ENCODE results near the gene CDH23. TPM values are rescaled to one million over a fixed set of nuclear protein-coding genes. Genes with fewer than 3 reads are reported as not detected.

CDH23 gene
- polyA plus RNA-seq, 1 donor (not counting 4 experiments of a cell fraction or from before 2014, with no cell fraction given): 0.01 TPM

- Histone ChIP-seq H3K4me3 (ENCODE audit: control insufficient read depth in 2 of 3, extremely low read depth in 1 of 3, insufficient read depth in 2 of 3, low read depth in 1 of 3, low read length in 3 of 3) (no peak overlapping the region), H3K79me2 (ENCODE audit: control insufficient read depth, insufficient read depth, low read length) (no peaks in the 10 kb centered on the region), H3K9ac (ENCODE audit: control insufficient read depth, extremely low read depth, insufficient read depth, low read length) (no peak overlapping the region), H3K4me2 (ENCODE audit: control insufficient read depth, extremely low read depth, insufficient read depth, low read depth, low read length) (no peak overlapping the region), H3K4me1 (ENCODE audit: control insufficient read depth, extremely low read depth, insufficient read depth, low read length) (no peaks in the 10 kb centered on the region), H3K9me1 (ENCODE audit: control insufficient read depth, extremely low read depth, insufficient read depth, low read length) (no peaks in the 10 kb centered on the region), H3K27me3 (ENCODE audit: control insufficient read depth, extremely low read depth, insufficient read depth, low read length) (peaks cover 19% of the 10 kb centered on the region), H3K9me3 (ENCODE audit: control insufficient read depth, low read depth, low read length) (no peaks in the 10 kb centered on the region), H2AFZ (ENCODE audit: control insufficient read depth, low read length) (no peak overlapping the region), H4K20me1 (ENCODE audit: control insufficient read depth, extremely low read depth, insufficient read depth, low read length) (no peaks in the 10 kb centered on the region), H3K36me3 (ENCODE audit: control insufficient read depth in 2 of 2, extremely low read depth in 1 of 2, insufficient read depth in 2 of 2, low read length in 2 of 2) (no peaks in the 10 kb centered on the region), H3K27ac (ENCODE audit: control insufficient read depth, insufficient read depth, low read length) (no peak overlapping the region)
- dilution Hi-C loops (cut with MboI; ENCODE audit: extremely low pct_ligation_motif_present, low sequenced_read_pairs): no loop called here
- no peak for FAIRE-seq
- DNase-seq (ENCODE audit: low read depth, low spot score): no peak
- no peak for TF ChIP-seq CTCF (optimal IDR thresholded peaks at IDR 0.05 in 1 of 3, IDR thresholded peaks at IDR 0.05 in 1 of 3, conservative IDR thresholded peaks at IDR 0.05 in 1 of 3; ENCODE audit: extremely low read depth in 1 of 3, insufficient read depth in 2 of 3, low read length in 3 of 3)
- TF ChIP-seq EZH2 (IDR thresholded peaks at IDR 0.05; ENCODE audit: low read length): no peak
Observed at GRCh38 chr10:71782917-71783490, 386.3 kb downstream of the CDH23 start.

GRCh38 chr10:71783917-71784678, 387.4 kb downstream of the CDH23 start:
- Histone ChIP-seq H3K27ac (ENCODE audit: control insufficient read depth, insufficient read depth, low read length) (no peak overlapping the region), H4K20me1 (ENCODE audit: control insufficient read depth, extremely low read depth, insufficient read depth, low read length) (no peaks in the 10 kb centered on the region), H3K9me1 (ENCODE audit: control insufficient read depth, extremely low read depth, insufficient read depth, low read length) (no peaks in the 10 kb centered on the region), H3K4me1 (ENCODE audit: control insufficient read depth, extremely low read depth, insufficient read depth, low read length) (no peaks in the 10 kb centered on the region), H2AFZ (ENCODE audit: control insufficient read depth, low read length) (no peak overlapping the region), H3K9me3 (ENCODE audit: control insufficient read depth, low read depth, low read length) (no peaks in the 10 kb centered on the region), H3K4me3 (ENCODE audit: control insufficient read depth in 2 of 3, extremely low read depth in 1 of 3, insufficient read depth in 2 of 3, low read depth in 1 of 3, low read length in 3 of 3) (no peak overlapping the region), H3K27me3 (ENCODE audit: control insufficient read depth, extremely low read depth, insufficient read depth, low read length) (peaks cover 19% of the 10 kb centered on the region), H3K79me2 (ENCODE audit: control insufficient read depth, insufficient read depth, low read length) (no peaks in the 10 kb centered on the region), H3K4me2 (ENCODE audit: control insufficient read depth, extremely low read depth, insufficient read depth, low read depth, low read length) (no peak overlapping the region), H3K36me3 (ENCODE audit: control insufficient read depth in 2 of 2, extremely low read depth in 1 of 2, insufficient read depth in 2 of 2, low read length in 2 of 2) (no peaks in the 10 kb centered on the region), H3K9ac (ENCODE audit: control insufficient read depth, extremely low read depth, insufficient read depth, low read length) (no peak overlapping the region)
- no peak for TF ChIP-seq CTCF (optimal IDR thresholded peaks at IDR 0.05 in 1 of 3, IDR thresholded peaks at IDR 0.05 in 1 of 3, conservative IDR thresholded peaks at IDR 0.05 in 1 of 3; ENCODE audit: extremely low read depth in 1 of 3, insufficient read depth in 2 of 3, low read length in 3 of 3)
- no peak for TF ChIP-seq EZH2 (IDR thresholded peaks at IDR 0.05; ENCODE audit: low read length)
- no peak for DNase-seq (ENCODE audit: low read depth, low spot score)
- dilution Hi-C loops (cut with MboI; ENCODE audit: extremely low pct_ligation_motif_present, low sequenced_read_pairs): no loop called here
- FAIRE-seq: no peak
